H1 (cell line): ENCODE measurements around the gene MICALL1. TPM values are rescaled to one million over a fixed set of nuclear protein-coding genes. Genes with fewer than 3 reads are reported as not detected.

ENCODE experiments used
- CTCF ChIA-PET: fragments of 300-600 bp; sonication (Branson Sonifier 250); formaldehyde crosslinking; loops from one replicate; lab custom pipeline; 2021; ENCODE audit not compliant: partially characterized antibody; lab: Charles Lee
- POLR2A ChIA-PET: fragments of 300-600 bp; sonication (Branson Sonifier 250); formaldehyde crosslinking; loops from one replicate; lab custom pipeline; 2021; ENCODE audit warnings: inconsistent platforms; ENCODE audit not compliant: partially characterized antibody; lab: Charles Lee
- DNase-seq, 2 experiments: peaks; one replicate each; pipeline versions ENCODE4 v3.0.0 to v3.0.0-alpha.2; 2010 to 2022; ENCODE audit warnings: low spot score in 2 of 2, low read depth in 1 of 2, mixed read lengths in 1 of 2
- FAIRE-seq: peaks from 2 replicates; lab custom pipeline; 2011; peaks lifted over from hg19 to GRCh38; lab: Jason Lieb, UNC
- H2AFZ ChIP-seq: 2 replicates; pipeline ENCODE4 v1.8.1; 2012; ENCODE audit warnings: low read length, inconsistent platforms
- H2AK5ac ChIP-seq: 2 replicates; pipeline ENCODE4 v1.6.1; 2013; ENCODE audit warnings: low read depth, low read length
- H2BK120ac ChIP-seq: replicated peaks from 2 replicates; pipeline ENCODE3; 2013; ENCODE audit warnings: low read depth, low read length, inconsistent platforms
- H2BK12ac ChIP-seq: 2 replicates; pipeline ENCODE4 v1.6.1; 2013; ENCODE audit warnings: low read depth, low read length
- H2BK15ac ChIP-seq: 2 replicates; pipeline ENCODE4 v1.6.1; 2013; ENCODE audit warnings: low read length
- H2BK20ac ChIP-seq: 2 replicates; pipeline ENCODE4 v1.6.1; 2013; ENCODE audit warnings: low read length
- H2BK5ac ChIP-seq: 2 replicates; pipeline ENCODE4 v1.6.1; 2013; ENCODE audit warnings: low read depth, low read length
- H3K14ac ChIP-seq: 2 replicates; pipeline ENCODE4 v1.6.1; 2013; ENCODE audit warnings: inconsistent platforms; ENCODE audit not compliant: insufficient read length
- H3K18ac ChIP-seq: 2 replicates; pipeline ENCODE4 v1.6.1; 2013; ENCODE audit warnings: low read length; ENCODE audit errors: extremely low read depth
- H3K23ac ChIP-seq: 2 replicates; pipeline ENCODE4 v1.6.1; 2013; ENCODE audit warnings: inconsistent platforms; ENCODE audit not compliant: insufficient read length
- H3K23me2 ChIP-seq: 2 replicates; pipeline ENCODE4 v1.6.1; 2013; ENCODE audit warnings: low read depth, low read length
- H3K27ac ChIP-seq: 2 replicates; pipeline ENCODE4 v1.6.1; 2011; ENCODE audit warnings: low read depth, low read length, inconsistent platforms
- H3K27me3 ChIP-seq, 4 experiments: replicated peaks in 1 of 4; 1 replicate in 1 of 4; 2 replicates in 3 of 4; pipeline versions ENCODE4 v1.6.1 to v1.8.1; 2011 to 2013; ENCODE audit warnings: low read length in 3 of 4, mild to moderate bottlenecking in 3 of 4, inconsistent platforms in 2 of 4, mixed read lengths in 2 of 4, moderate library complexity in 1 of 4; ENCODE audit not compliant: control insufficient read depth in 3 of 4, insufficient read depth in 3 of 4; ENCODE audit errors: extremely low read depth in 1 of 4
- H3K36me3 ChIP-seq, 4 experiments: 2 replicates each; pipeline versions ENCODE4 v1.6.1 to v1.8.1; 2011 to 2013; ENCODE audit warnings: mild to moderate bottlenecking in 4 of 4, low read length in 3 of 4, moderate library complexity in 2 of 4, control low read depth in 1 of 4, inconsistent platforms in 1 of 4; ENCODE audit not compliant: insufficient read depth in 4 of 4, control insufficient read depth in 2 of 4
- H3K4ac ChIP-seq: replicated peaks from 2 replicates; pipeline ENCODE3; 2013; ENCODE audit warnings: low read length, low read depth, mixed read lengths, inconsistent platforms; ENCODE audit not compliant: insufficient read length
- H3K4me1 ChIP-seq, 4 experiments: replicated peaks in 1 of 4; 1 replicate in 1 of 4; 2 replicates in 3 of 4; pipeline versions ENCODE4 v1.6.1 to v1.8.1; 2011 to 2013; ENCODE audit warnings: low read length in 3 of 4, inconsistent platforms in 2 of 4, mixed read lengths in 1 of 4; ENCODE audit not compliant: insufficient read depth in 4 of 4, control insufficient read depth in 3 of 4
- H3K4me2 ChIP-seq, 2 experiments: 2 replicates each; pipeline versions ENCODE4 v1.6.1 to v1.8.1; 2011 to 2013; ENCODE audit warnings: low read depth in 2 of 2, low read length in 2 of 2, control low read depth in 1 of 2, inconsistent platforms in 1 of 2, mild to moderate bottlenecking in 1 of 2; ENCODE audit not compliant: insufficient read depth in 1 of 2
- H3K4me3 ChIP-seq, 4 experiments: fragments of 200-600, 300-600 bp in 1 of 4; sonication (generic), shearing (Covaris generic), sonication (Bioruptor Twin) in 1 of 4; 2 replicates each; pipeline versions ENCODE4 v1.5.1 to v1.8.1; 2011 to 2016; ENCODE audit warnings: low read length in 4 of 4, low read depth in 3 of 4, control low read depth in 2 of 4, inconsistent platforms in 2 of 4, mild to moderate bottlenecking in 2 of 4, mixed read lengths in 1 of 4, moderate library complexity in 1 of 4; ENCODE audit not compliant: insufficient read depth in 2 of 4; ENCODE audit errors: extremely low read depth in 1 of 4
- H3K56ac ChIP-seq: replicated peaks from 2 replicates; pipeline ENCODE3; 2013; ENCODE audit warnings: low read depth, mild to moderate bottlenecking, mixed read lengths, low read length, inconsistent platforms; ENCODE audit not compliant: insufficient read length
- H3K79me1 ChIP-seq: 2 replicates; pipeline ENCODE4 v1.6.1; 2013; ENCODE audit warnings: low read depth, low read length, control low read depth
- H3K79me2 ChIP-seq, 2 experiments: 2 replicates each; pipeline versions ENCODE4 v1.6.1 to v1.8.1; 2012 to 2013; ENCODE audit warnings: low read length in 2 of 2, mild to moderate bottlenecking in 2 of 2, inconsistent platforms in 1 of 2; ENCODE audit not compliant: insufficient read depth in 2 of 2, control insufficient read depth in 1 of 2
- H3K9ac ChIP-seq, 4 experiments: replicated peaks in 1 of 4; 1 replicate in 1 of 4; 2 replicates in 3 of 4; pipeline versions ENCODE4 v1.6.1 to v1.8.1; 2011 to 2013; ENCODE audit warnings: low read depth in 3 of 4, low read length in 3 of 4, control low read depth in 2 of 4, mild to moderate bottlenecking in 2 of 4, moderate library complexity in 2 of 4, inconsistent platforms in 1 of 4; ENCODE audit errors: extremely low read depth in 1 of 4
- H3K9me3 ChIP-seq, 2 experiments: 2 replicates each; pipeline versions ENCODE4 v1.6.1 to v1.8.1; 2012 to 2013; ENCODE audit warnings: mild to moderate bottlenecking in 2 of 2, moderate library complexity in 2 of 2, control low read depth in 1 of 2, inconsistent platforms in 1 of 2, low read depth in 1 of 2, low read length in 1 of 2, mixed read lengths in 1 of 2; ENCODE audit not compliant: insufficient read depth in 2 of 2
- H4K20me1 ChIP-seq, 2 experiments: replicated peaks in 1 of 2; 2 replicates each; pipeline versions ENCODE3 to v1.8.1; 2011 to 2013; ENCODE audit warnings: inconsistent platforms in 2 of 2, low read length in 2 of 2, mild to moderate bottlenecking in 1 of 2; ENCODE audit not compliant: insufficient read depth in 2 of 2, control insufficient read depth in 1 of 2
- H4K5ac ChIP-seq: 2 replicates; pipeline ENCODE4 v1.6.1; 2013; ENCODE audit warnings: low read length, low read depth, mixed read lengths, inconsistent platforms; ENCODE audit not compliant: insufficient read length
- H4K8ac ChIP-seq: 2 replicates; pipeline ENCODE4 v1.8.0; 2013; ENCODE audit warnings: mild to moderate bottlenecking, moderate library complexity, low read length, inconsistent platforms; ENCODE audit not compliant: insufficient read depth; ENCODE audit errors: extremely low read depth
- H4K91ac ChIP-seq: replicated peaks from 2 replicates; pipeline ENCODE3; 2013; ENCODE audit warnings: low read length, mixed read lengths, inconsistent platforms; ENCODE audit not compliant: insufficient read length
- CREB1 ChIP-seq: IDR thresholded peaks from 2 replicates; pipeline ENCODE4 v1.6.1; 2012; ENCODE audit warnings: inconsistent platforms
- GABPA ChIP-seq: IDR thresholded peaks from 2 replicates; pipeline ENCODE4 v1.6.1; 2011; ENCODE audit warnings: mild to moderate bottlenecking, low read length, moderate library complexity, borderline replicate concordance; ENCODE audit not compliant: insufficient read depth
- JUN ChIP-seq: IDR thresholded peaks from 2 replicates; pipeline ENCODE4 v1.6.1; 2011; ENCODE audit warnings: low read depth, mild to moderate bottlenecking, improper control_type of control experiment, low read length
- NANOG ChIP-seq: IDR thresholded peaks from 2 replicates; pipeline ENCODE4 v1.6.1; 2011; ENCODE audit warnings: low read length, low read depth, mild to moderate bottlenecking, inconsistent platforms; ENCODE audit not compliant: insufficient read depth, poor library complexity, severe bottlenecking
- RAD21 ChIP-seq, 2 experiments: IDR thresholded peaks in 1 of 2; conservative IDR thresholded peaks in 1 of 2; 2 replicates each; pipeline ENCODE4 v1.6.1; 2011; ENCODE audit warnings: low read depth in 2 of 2, low read length in 2 of 2, improper control_type of control experiment in 1 of 2, inconsistent platforms in 1 of 2, mild to moderate bottlenecking in 1 of 2, moderate library complexity in 1 of 2
- SIRT6 ChIP-seq: IDR thresholded peaks from one replicate; pipeline ENCODE4 v1.7.1; 2012; ENCODE audit warnings: low read length, inconsistent platforms
- TAF1 ChIP-seq: IDR thresholded peaks from 2 replicates; pipeline ENCODE4 v1.6.1; 2011; ENCODE audit warnings: mild to moderate bottlenecking, low read depth, low read length
- TCF12 ChIP-seq: IDR thresholded peaks from 2 replicates; pipeline ENCODE4 v1.6.1; 2011; ENCODE audit warnings: low read depth, mild to moderate bottlenecking, low read length
- WGBS, 2 experiments: shearing (Covaris generic) in 1 of 2; methylation state at CpG; one replicate each; pipeline versions ENCODE4 v1.1.6 to v1.1.7; 2013 to 2015; ENCODE audit warnings: low lambda C conversion rate in 2 of 2, mixed read lengths in 2 of 2, inconsistent platforms in 1 of 2, low coverage in 1 of 2, missing lambda C conversion rate in 1 of 2; ENCODE audit not compliant: insufficient replicate concordance in 2 of 2, insufficient coverage in 1 of 2, insufficient read length in 1 of 2; ENCODE audit errors: extremely low coverage in 1 of 2, missing lambda C conversion rate in 1 of 2; 5-methylcytosine and 5-hydroxymethylcytosine counted together
- polyA plus RNA-seq, 7 experiments: library from polyadenylated mRNA; depleted of rRNA in 3 of 7; stranded (reverse) in 5 of 7; unstranded in 2 of 7; fragments of >200 nt in 5 of 7; fragments of 200-250 nt in 2 of 7; gene quantifications; 1 replicate in 5 of 7; 2 replicates in 1 of 7; 4 replicates in 1 of 7; pipeline versions ENCODE4 v1.2.1 to v1.2.3, GENCODE V29; 2011 to 2013; ENCODE audit warnings: missing spikeins in 2 of 7, mixed read lengths in 2 of 7
- total RNA-seq: library from RNA; stranded (reverse); fragmentation: NEBNext Ultra II Directional; extraction: Animal tissue kit (Norgen Biotek cat#: 25700); gene quantifications from 2 replicates; pipeline ENCODE4 v1.2.1, GENCODE V29; 2021

MICALL1 gene
- total and polyA plus RNA-seq, 2 of the 8 experiments (the other 6 are each of a cell fraction or from before 2014, with no cell fraction given) = 17.7 to 32.1 TPM

DNA sequence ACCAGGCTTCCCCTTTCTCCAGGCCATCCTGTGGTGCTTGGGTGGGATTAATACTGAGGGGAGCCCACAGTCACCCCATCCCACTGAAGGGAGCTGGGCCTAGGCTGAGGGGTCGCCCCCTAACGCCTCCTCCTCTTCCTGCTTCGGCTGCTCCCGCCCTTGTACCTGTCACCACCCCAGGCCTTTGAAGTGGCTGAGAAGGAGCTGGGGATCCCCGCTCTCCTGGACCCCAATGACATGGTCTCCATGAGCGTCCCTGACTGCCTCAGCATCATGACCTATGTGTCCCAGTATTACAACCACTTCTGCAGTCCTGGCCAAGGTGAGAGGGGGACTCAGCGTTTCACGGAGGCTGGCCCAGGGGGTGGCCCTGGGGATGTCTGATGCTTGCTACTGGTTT, 6.1 kb downstream of the MICALL1 start:
- no peak for FAIRE-seq
- Histone ChIP-seq H2AK5ac (no peak overlapping the region), H3K36me3 (peaks cover 0 to 12% (median 1%) of the 10 kb centered on the region in 4 experiments; a peak in 2 of 8 replicates), H4K20me1 (peaks cover 0 to 6% of the 10 kb centered on the region in 2 experiments), H3K23me2 (peaks cover 2% of the 10 kb centered on the region; the same call in 1 of the 2 replicates), H3K79me2 (peaks cover 0 to 12% of the 10 kb centered on the region in 2 experiments; a peak in 1 of 4 replicates), H2BK120ac (no peak overlapping the region), H2BK12ac (no peak overlapping the region), H2BK20ac (no peak overlapping the region), H3K4me2 (no peak overlapping the region), H3K4me1 (peaks cover 0 to 22% (median 12%) of the 10 kb centered on the region in 4 experiments; a peak in 6 of 7 replicates), H3K4me3 (no peak overlapping the region), H3K56ac (no peak overlapping the region), H3K23ac (no peak overlapping the region), H3K27me3 (no peaks in the 10 kb centered on the region), H4K91ac (no peak overlapping the region), H3K14ac (no peak overlapping the region), H2BK5ac (peak overlapping the region; percentile 60; the same call in 1 of the 2 replicates), H2BK15ac (no peak overlapping the region), H3K79me1 (peaks cover 9% of the 10 kb centered on the region), H3K27ac (no peak overlapping the region; the same call in 1 of the 2 replicates), H3K9me3 (no peaks in the 10 kb centered on the region), H4K8ac (no peak overlapping the region), H3K9ac (no peak overlapping the region), H3K4ac (no peak overlapping the region), H4K5ac (no peak overlapping the region), H3K18ac (no peak overlapping the region; the same call in 1 of the 2 replicates), H2AFZ (no peak overlapping the region)
- CTCF ChIA-PET = interaction anchor here (1.0 to 4.2 kb wide), 4 partner anchors 14 to 25 kb away, joined by 3 to 27 read pairs (median 5); no protein-coding TSS in a partner anchor
- no peak for DNase-seq
- POLR2A ChIA-PET = interaction anchor here (1.0 to 8.7 kb wide), 4 partner anchors 8 to 103 kb away, joined by 5 to 150 read pairs (median 23); partner anchors contain the start of genes GCAT and MICALL1
- 81% methylated on average over 8 of the region's 8 CpGs; no CpG with 5 or more reads in 1 of the 2 experiments for WGBS, 2 experiments
- TF ChIP-seq RAD21 (IDR thresholded peaks at IDR 0.05 in 1 of 2, conservative IDR thresholded peaks at IDR 0.05 in 1 of 2; ENCODE audit: low read depth in 2 of 2, low read length in 2 of 2) (no peak), NANOG (no peak), GABPA (no peak), TAF1 (no peak), TCF12 (no peak), JUN (no peak), CREB1 (no peak), SIRT6 (no peak)
